Gastroesophageal sphincter (tissue), 3 donors: ENCODE measurements around the gene ZMYND11.

ENCODE experiments used
- EP300 ChIP-seq: sonication (generic); formaldehyde crosslinking; IDR thresholded peaks from one replicate; pipeline ENCODE4 v1.6.1; 2017; ENCODE audit warnings: antibody characterized with exemption, mild to moderate bottlenecking
- TF ChIP-seq, protein P1 (sequence below), 4 experiments: fragments of 200-600 bp in 2 of 4; fragments of 450-650 bp in 2 of 4; sonication (generic) in 1 of 4; IDR thresholded peaks; one replicate each; pipeline ENCODE4 v1.5.1; 2017 to 2019; ENCODE audit warnings: antibody characterized with exemption in 4 of 4, mild to moderate bottlenecking in 2 of 4, moderate library complexity in 2 of 4

DNA sequence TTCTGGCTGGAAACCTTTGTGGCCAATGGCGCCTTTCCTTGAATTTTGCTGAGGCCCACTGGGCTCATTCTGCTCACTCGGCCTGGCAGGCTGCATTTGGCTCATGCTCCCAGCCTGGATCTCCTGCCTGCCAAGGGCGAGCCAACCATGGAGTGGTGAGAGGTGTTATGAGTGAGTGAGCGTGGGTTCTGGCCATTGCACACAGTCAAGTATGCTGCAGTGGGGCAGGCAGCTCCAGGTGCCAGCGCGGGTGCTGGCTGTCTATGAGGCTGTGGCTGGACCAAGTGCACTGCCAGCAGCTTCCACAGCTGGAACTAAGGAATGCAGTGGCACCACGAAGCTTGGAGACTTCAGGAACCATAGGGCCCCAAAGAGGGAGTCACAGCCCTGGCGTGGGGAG lies 43.9 kb upstream of the ZMYND11 start:
- TF ChIP-seq, protein P1, sequence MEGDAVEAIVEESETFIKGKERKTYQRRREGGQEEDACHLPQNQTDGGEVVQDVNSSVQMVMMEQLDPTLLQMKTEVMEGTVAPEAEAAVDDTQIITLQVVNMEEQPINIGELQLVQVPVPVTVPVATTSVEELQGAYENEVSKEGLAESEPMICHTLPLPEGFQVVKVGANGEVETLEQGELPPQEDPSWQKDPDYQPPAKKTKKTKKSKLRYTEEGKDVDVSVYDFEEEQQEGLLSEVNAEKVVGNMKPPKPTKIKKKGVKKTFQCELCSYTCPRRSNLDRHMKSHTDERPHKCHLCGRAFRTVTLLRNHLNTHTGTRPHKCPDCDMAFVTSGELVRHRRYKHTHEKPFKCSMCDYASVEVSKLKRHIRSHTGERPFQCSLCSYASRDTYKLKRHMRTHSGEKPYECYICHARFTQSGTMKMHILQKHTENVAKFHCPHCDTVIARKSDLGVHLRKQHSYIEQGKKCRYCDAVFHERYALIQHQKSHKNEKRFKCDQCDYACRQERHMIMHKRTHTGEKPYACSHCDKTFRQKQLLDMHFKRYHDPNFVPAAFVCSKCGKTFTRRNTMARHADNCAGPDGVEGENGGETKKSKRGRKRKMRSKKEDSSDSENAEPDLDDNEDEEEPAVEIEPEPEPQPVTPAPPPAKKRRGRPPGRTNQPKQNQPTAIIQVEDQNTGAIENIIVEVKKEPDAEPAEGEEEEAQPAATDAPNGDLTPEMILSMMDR (IDR thresholded peaks at IDR 0.05), result no peak
- TF ChIP-seq EP300, result no peak
